Diencephalon (tissue), 1 donor: Measurements from ENCODE around the gene KMT2E. TPM values are rescaled to one million over a fixed set of nuclear protein-coding genes. Genes with fewer than 3 reads are reported as not detected.

Source experiments
- total RNA-seq: library from RNA; depleted of rRNA; stranded (reverse); fragments of >200 nt; gene quantifications from one replicate; pipeline ENCODE4 v1.2.3, GENCODE V29; 2014

KMT2E gene, protein sequence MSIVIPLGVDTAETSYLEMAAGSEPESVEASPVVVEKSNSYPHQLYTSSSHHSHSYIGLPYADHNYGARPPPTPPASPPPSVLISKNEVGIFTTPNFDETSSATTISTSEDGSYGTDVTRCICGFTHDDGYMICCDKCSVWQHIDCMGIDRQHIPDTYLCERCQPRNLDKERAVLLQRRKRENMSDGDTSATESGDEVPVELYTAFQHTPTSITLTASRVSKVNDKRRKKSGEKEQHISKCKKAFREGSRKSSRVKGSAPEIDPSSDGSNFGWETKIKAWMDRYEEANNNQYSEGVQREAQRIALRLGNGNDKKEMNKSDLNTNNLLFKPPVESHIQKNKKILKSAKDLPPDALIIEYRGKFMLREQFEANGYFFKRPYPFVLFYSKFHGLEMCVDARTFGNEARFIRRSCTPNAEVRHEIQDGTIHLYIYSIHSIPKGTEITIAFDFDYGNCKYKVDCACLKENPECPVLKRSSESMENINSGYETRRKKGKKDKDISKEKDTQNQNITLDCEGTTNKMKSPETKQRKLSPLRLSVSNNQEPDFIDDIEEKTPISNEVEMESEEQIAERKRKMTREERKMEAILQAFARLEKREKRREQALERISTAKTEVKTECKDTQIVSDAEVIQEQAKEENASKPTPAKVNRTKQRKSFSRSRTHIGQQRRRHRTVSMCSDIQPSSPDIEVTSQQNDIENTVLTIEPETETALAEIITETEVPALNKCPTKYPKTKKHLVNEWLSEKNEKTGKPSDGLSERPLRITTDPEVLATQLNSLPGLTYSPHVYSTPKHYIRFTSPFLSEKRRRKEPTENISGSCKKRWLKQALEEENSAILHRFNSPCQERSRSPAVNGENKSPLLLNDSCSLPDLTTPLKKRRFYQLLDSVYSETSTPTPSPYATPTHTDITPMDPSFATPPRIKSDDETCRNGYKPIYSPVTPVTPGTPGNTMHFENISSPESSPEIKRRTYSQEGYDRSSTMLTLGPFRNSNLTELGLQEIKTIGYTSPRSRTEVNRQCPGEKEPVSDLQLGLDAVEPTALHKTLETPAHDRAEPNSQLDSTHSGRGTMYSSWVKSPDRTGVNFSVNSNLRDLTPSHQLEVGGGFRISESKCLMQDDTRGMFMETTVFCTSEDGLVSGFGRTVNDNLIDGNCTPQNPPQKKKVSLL (N-terminal part only)
- 197 TPM for total RNA-seq

DNA sequence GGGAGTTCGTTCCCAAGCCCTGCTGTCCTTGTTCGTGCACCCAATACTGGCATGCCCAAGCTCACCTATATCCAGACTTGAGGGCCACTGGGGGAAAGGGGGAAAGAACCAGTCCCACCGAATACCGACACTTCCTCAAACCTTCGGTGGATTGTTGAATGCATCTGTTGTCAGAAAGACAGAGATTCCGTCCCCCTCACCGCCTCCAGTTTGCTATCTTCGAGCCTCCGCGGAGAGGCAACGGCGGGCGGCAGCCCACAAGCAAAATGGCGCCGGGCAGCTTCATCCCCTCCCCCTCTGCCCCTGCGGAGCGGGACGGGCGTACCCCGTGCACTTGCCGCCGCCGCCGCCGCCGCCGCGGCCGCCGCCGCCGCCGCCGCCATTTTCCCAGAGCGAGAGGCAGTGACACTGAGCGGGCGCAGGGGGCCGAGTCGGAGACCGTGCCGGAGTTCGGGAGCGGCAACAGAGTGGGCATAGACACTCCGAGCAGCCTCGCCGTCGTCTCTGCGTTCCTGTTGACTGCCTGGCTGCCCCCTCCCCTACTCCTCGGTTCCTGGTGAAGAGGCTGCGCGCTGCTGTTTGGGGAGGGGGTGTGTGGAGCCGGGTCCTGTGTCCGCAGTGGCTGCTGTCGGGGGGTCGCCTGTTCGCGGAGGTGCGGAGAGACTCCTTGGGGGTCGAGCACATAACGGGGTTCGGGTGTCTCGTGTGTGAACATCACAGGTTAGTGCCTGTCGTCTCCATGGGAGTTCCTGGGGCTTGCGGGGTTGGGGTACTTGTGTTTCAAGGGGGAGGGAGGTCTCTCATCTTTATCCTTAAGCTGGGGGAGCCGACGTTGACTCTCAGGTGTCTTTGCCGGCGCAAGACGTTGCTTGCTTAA, at the start of gene KMT2E:
TSS of gene KMT2E (plus strand) at position 390 of the 877 bp plus-strand sequence. CDS start 26,748 bp downstream, outside the sequence.

